ENCODE results near the gene SYNE3.

SYNE3 gene

GRCh38 chr14:95469134-95469481 is 47.3 kb downstream of the SYNE3 start:
- no peak for DNase-seq

GRCh38 chr14:95468448-95469133 is 47.9 kb downstream of the SYNE3 start:
- DNase-seq, result no peak

- no peak for DNase-seq
Measured at GRCh38 chr14:95467657-95468056, 48.8 kb downstream of the SYNE3 start.

GRCh38 chr14:95467232-95467631 is 49.2 kb downstream of the SYNE3 start:
- no peak for DNase-seq

Measured in stimulated activated CD4-positive, alpha-beta T cell treated with anti-CD3 and anti-CD28 coated beads, Interleukin-4, amount 100 ng/mL, for 1 hour (primary cell).